Adipocyte (in vitro differentiated cells): ENCODE data around the gene SNRPD2.
A peak's percentile ranks its signal among the peaks of the same experiment; 100 is the strongest.

ENCODE experiments used
- DNase-seq: peaks from one replicate; pipeline ENCODE4 v3.0.0-alpha.2; 2015; ENCODE audit warnings: low read depth
- H3K27me3 ChIP-seq: replicated peaks from 2 replicates; pipeline ENCODE4 v1.7.0; 2013; ENCODE audit warnings: mild to moderate bottlenecking, low read length, moderate library complexity; ENCODE audit not compliant: control insufficient read depth, insufficient read depth
- H3K36me3 ChIP-seq: 2 replicates; pipeline ENCODE4 v1.7.0; 2013; ENCODE audit warnings: low read length, mild to moderate bottlenecking, moderate library complexity; ENCODE audit not compliant: control insufficient read depth, insufficient read depth, severe bottlenecking
- H3K4me1 ChIP-seq: 2 replicates; pipeline ENCODE4 v1.7.0; 2013; ENCODE audit warnings: mild to moderate bottlenecking, low read length, moderate library complexity; ENCODE audit not compliant: control insufficient read depth, insufficient read depth
- H3K4me3 ChIP-seq: 2 replicates; pipeline ENCODE4 v1.7.0; 2013; ENCODE audit warnings: mild to moderate bottlenecking, low read length, moderate library complexity
- H3K9ac ChIP-seq: 2 replicates; pipeline ENCODE4 v1.7.0; 2013; ENCODE audit warnings: mild to moderate bottlenecking, low read length, moderate library complexity
- H3K9me3 ChIP-seq: 2 replicates; pipeline ENCODE4 v1.7.0; 2013; ENCODE audit warnings: mild to moderate bottlenecking, low read length, moderate library complexity; ENCODE audit not compliant: control insufficient read depth

Gene SNRPD2

GRCh38 chr19:45645631-45646344 is 46.0 kb downstream of the SNRPD2 start:
- peak overlapping the region; percentile 61 for H3K4me3 ChIP-seq
- H3K9ac ChIP-seq = no peak overlapping the region
- no peaks in the 10 kb centered on the region for H3K9me3 ChIP-seq
- H3K36me3 ChIP-seq = no peaks in the 10 kb centered on the region
- DNase-seq = peak; percentile 95
- peaks cover 16% of the 10 kb centered on the region for H3K4me1 ChIP-seq
- peaks cover 8% of the 10 kb centered on the region for H3K27me3 ChIP-seq

- Histone ChIP-seq H3K4me3 (no peak overlapping the region), H3K4me1 (peaks cover 16% of the 10 kb centered on the region), H3K27me3 (peaks cover 8% of the 10 kb centered on the region)
These were observed 46.6 kb downstream of the SNRPD2 start for GRCh38 chr19:45645068-45645630.

GRCh38 chr19:45643927-45644771 is 47.6 kb downstream of the SNRPD2 start:
- peaks cover 8% of the 10 kb centered on the region for H3K27me3 ChIP-seq
- H3K9me3 ChIP-seq = no peaks in the 10 kb centered on the region
- DNase-seq = no peak
- H3K9ac ChIP-seq = no peak overlapping the region
- no peak overlapping the region for H3K4me3 ChIP-seq
- peaks cover 16% of the 10 kb centered on the region for H3K4me1 ChIP-seq
- no peaks in the 10 kb centered on the region for H3K36me3 ChIP-seq

More at GRCh38 chr19:45645068-45645630, 46.6 kb downstream of the SNRPD2 start:
- Histone ChIP-seq H3K9ac (no peak overlapping the region), H3K9me3 (no peaks in the 10 kb centered on the region), H3K36me3 (no peaks in the 10 kb centered on the region)
- DNase-seq = no peak

GRCh38 chr19:45643024-45643926 is 48.5 kb downstream of the SNRPD2 start:
- peak; percentile 86 for DNase-seq
- peaks cover 8% of the 10 kb centered on the region for H3K27me3 ChIP-seq
- H3K9me3 ChIP-seq = no peaks in the 10 kb centered on the region
- peak overlapping the region; percentile 41 for H3K4me3 ChIP-seq
- H3K36me3 ChIP-seq = no peaks in the 10 kb centered on the region
- H3K9ac ChIP-seq = no peak overlapping the region
- peaks cover 22% of the 10 kb centered on the region for H3K4me1 ChIP-seq

GRCh38 chr19:45641274-45642105 is 50.3 kb downstream of the SNRPD2 start:
- Histone ChIP-seq H3K36me3 (no peaks in the 10 kb centered on the region), H3K27me3 (peaks cover 8% of the 10 kb centered on the region), H3K9ac (peak overlapping the region; percentile 20), H3K4me3 (peak overlapping the region; percentile 49), H3K4me1 (peaks cover 25% of the 10 kb centered on the region), H3K9me3 (no peaks in the 10 kb centered on the region)
- peak; percentile 71 for DNase-seq

GRCh38 chr19:45640849-45641273 is 50.9 kb downstream of the SNRPD2 start:
- peaks cover 8% of the 10 kb centered on the region for H3K27me3 ChIP-seq
- no peaks in the 10 kb centered on the region for H3K9me3 ChIP-seq
- H3K4me3 ChIP-seq = no peak overlapping the region
- DNase-seq = no peak
- H3K4me1 ChIP-seq = peaks cover 21% of the 10 kb centered on the region
- no peaks in the 10 kb centered on the region for H3K36me3 ChIP-seq
- H3K9ac ChIP-seq = no peak overlapping the region

- Histone ChIP-seq H3K27me3 (peaks cover 3% of the 10 kb centered on the region), H3K36me3 (no peaks in the 10 kb centered on the region), H3K9ac (peak within 1 kb of the TSS; percentile 90), H3K4me1 (peaks cover 21% of the 10 kb centered on the region), H3K4me3 (peak within 1 kb of the TSS; percentile 94), H3K9me3 (no peaks in the 10 kb centered on the region)
- DNase-seq = peak; percentile 58
These were observed 52.6 kb downstream of the SNRPD2 start, which contains the start of gene EML2 for GRCh38 chr19:45638930-45639729. EML2 (minus strand) TSS chr19:45639397; CDS start chr19:45639376, 21 bp downstream.

GRCh38 chr19:45637890-45638667 is 53.7 kb downstream of the SNRPD2 start:
- peak overlapping the region; percentile 94 for H3K4me3 ChIP-seq
- DNase-seq = peak; percentile 55
- H3K4me1 ChIP-seq = peaks cover 21% of the 10 kb centered on the region
- H3K9me3 ChIP-seq = no peaks in the 10 kb centered on the region
- peak overlapping the region; percentile 90 for H3K9ac ChIP-seq
- H3K36me3 ChIP-seq = no peaks in the 10 kb centered on the region
- no peaks in the 10 kb centered on the region for H3K27me3 ChIP-seq
